CD1c-positive myeloid dendritic cell (primary cell): ENCODE data around the gene CAMK1D.
"Not testable (repeated sequence)": the region's sequence is repeated elsewhere in the genome, so short reads cannot be mapped to it uniquely, and the experiment has no call there.

ENCODE experiments used
- DNase-seq: peaks from one replicate; pipeline ENCODE4 v3.0.0-alpha.2; 2016; ENCODE audit errors: extremely low spot score

Gene CAMK1D

DNA sequence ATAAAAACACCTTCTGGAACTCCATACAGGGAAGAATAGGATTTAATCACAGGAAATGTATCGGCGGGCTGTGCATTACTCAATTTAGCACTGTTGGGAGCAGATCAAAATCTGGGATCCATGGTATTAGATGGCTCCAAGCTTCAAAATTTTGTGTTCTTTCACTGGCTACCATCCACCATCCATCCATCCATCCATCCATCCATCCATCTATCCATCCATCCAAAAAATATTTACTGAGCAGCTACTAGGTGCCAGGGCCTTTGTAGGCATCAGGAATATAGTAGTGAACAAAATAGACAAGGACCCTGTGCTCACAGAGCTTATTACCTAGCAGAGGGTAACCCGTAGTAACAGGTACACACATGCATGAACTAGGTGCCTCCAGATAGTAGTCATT, 372.0 kb downstream of the CAMK1D start:
- DNase-seq = no peak

DNA sequence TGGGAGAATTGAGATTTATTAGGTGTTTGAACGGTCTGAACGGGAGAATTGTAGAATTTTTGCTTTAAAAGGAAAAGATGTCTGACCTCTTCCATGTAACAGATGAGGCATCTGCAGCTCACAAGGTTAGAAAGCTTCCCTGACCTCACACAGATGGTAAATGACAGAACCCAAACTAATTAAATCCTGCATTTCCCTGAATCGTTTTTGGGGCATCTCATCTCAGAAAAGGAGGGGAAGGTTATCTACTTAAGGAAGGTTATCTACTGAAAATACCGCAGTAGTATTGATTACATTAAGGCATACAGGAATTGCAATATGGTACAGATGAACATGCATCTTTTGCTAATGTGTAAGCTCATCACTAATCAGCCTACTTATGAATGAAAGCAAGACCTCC, 373.9 kb downstream of the CAMK1D start:
- DNase-seq = no peak

GRCh38 chr10:12724807-12725579, 375.6 kb downstream of the CAMK1D start:
- DNase-seq = no peak

- not testable (repeated sequence) for DNase-seq
Measured at GRCh38 chr10:12725580-12725888, 376.2 kb downstream of the CAMK1D start.

GRCh38 chr10:12726971-12727831, 377.9 kb downstream of the CAMK1D start:
- DNase-seq = no peak

GRCh38 chr10:12727832-12728215, 378.5 kb downstream of the CAMK1D start:
- no peak for DNase-seq

DNA sequence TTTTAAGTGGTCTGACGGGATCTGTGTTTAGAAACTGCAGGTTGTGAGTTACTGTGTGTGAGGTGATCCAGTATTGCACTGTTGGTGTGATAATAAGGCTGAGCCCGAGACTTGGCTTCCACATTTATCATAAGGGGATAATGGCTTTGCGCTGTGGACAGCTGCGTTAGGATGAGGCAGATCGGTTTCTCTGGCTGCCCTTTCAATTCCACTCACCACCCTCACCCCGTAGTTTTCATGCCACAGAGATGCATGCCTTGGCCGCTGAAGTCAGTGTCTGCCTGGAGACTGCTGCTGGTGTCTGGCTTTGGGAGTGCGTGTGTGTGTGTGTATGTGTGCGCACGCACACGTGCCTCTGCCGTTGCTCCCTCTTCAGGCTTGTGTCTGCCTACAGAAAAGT, 379.1 kb downstream of the CAMK1D start:
- DNase-seq = no peak

DNA sequence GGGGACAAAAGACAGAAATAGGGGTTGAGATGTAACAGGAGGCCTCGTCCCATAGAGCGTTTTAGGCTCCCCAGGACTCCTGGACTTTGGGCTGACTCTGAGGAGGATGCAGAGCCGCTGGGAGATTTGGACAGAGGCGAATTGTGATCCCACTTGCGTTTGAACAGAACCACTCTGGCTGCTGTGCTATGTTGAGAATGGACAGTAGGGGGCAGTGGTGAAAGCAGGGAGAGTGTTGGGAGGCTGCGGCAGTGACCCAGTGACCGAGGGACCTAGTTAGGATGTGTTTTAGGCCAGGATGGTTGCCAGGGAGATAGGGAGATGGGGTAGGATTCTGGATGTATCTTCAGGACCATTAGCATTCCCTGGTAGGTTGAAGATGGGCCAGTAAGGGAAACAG, 380.5 kb downstream of the CAMK1D start:
- no peak for DNase-seq

DNA sequence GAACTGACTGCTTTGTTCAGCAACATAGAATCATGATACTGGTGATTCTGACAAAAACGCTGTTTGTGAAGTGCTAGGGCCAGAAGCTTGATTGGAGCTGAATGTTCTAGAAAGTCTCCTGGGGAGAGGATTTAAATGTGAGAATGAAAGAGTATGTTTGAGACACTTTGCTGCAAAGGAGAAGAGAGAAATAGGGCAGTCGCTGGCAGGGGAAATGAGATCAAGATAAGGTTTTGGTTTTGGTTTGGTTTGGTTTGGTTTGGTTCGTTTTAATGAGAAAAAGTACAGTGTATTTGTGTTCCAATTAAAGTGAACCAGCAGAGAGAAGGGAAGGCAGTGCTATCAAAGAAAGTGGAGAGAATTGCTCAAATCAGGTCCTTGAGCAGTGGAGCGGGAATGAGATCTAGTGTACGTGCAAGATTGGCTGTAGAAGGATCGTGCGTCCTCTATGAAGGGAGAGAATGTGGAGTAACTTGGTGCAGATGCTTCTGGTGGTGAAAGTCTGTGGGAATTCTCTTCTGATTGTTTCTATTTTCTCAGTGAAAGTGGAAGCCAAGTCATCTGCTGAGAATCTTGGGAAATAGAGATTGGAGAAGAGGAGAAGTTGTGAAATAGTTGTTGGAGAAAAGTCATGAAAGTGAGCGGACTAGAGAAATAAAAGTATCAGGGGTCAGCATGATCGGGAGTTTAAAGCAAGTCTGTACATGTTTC, 381.6 kb downstream of the CAMK1D start:
- DNase-seq = no peak

DNA sequence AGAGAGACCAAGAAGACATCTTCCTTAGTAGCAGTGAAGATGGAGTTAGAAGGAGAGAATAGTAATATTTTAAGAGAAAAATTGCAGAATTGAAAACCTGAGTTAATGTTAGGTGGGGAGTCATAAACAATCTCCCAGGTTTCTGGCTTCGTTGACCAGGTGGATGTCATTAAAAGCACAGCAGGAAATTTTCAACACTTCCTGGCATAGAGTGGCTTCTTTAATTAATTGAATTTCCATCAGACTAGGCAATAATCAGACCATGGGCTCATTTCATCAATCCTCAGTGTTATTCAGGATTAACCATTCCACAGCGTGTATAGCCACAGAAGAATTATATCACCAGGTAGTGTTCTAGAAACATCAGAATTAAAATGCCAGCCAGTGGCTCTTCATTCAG, 383.9 kb downstream of the CAMK1D start:
- DNase-seq = no peak

GRCh38 chr10:12735843-12736462, 386.6 kb downstream of the CAMK1D start:
- no peak for DNase-seq

DNA sequence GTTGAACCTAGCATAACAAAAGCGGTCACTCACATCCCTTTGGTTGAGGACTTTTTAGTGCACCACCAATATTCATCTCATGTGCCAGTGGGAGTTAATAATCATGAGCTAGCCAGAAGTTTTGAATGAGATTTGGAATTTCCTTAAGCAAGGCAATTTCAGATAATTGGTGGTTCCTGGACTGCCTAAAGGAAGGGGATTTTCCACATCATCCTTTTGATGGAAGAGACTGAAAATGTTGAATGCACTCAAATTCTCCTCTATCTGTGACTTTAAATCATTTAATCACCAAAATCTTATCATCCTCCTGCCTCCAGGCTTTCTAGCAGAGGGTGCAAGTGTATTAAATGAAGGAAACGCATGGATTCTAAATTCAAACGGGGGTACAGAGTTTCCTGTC, 391.5 kb downstream of the CAMK1D start:
- no peak for DNase-seq

DNA sequence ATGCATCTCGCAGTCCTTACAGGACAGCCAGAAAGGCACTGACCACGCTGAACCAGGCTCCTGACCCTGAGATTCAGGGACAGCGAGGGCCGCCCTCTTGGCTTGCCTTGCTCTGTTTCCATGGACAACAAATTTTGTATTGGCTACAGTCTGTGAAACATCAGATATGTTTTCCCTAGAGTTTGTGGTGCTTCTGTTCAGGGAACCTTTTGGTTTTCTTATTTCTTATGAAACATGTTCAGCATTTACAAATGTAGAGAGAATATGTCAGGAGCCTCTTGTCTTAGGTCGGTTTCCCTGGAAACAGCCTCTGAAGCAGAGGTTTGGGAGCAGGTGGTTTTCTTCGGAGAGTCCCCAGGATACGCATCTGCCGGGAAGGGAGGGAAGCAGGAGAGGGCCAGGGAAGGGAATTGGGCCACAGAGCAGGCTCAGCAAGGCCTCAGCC, 392.0 kb downstream of the CAMK1D start:
- no peak for DNase-seq

DNA sequence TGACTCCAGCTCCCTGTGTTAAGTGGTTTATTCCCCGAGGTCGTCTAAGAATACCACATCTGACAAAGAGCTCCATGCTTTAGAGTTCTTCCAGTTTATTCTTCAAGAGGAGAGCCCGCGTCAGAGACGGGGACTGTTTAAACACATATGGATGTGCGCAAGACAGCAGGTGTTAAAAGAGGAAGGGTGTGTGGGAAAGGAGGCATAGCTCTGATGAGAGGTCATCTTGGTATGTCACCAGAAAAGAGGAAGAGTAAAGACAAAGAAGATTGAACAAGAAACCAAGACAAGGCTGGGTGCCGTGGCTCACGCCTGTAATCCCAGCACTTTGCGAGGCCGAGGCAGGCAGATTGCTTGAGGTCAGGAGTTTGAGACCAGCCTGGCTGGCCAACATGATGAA, 393.4 kb downstream of the CAMK1D start:
- DNase-seq = peak; percentile 30

DNA sequence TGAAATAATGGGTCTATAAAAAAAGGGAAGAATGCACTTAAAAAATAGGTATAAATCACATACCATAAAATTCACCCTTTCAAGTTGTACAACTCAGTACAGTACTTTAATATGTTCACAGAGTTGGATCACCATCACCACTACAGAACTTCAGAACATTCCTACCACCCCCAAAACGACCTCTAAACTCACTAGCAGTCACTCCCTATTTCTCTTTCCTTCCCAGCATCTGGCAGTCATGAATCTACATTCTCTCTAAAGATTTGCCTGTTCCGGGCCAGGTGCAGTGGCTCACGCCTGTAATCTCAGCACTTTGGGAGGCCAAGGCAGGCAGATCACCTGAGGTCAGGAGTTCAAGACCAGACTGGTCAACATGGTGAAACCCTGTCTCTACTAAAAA, 394.1 kb downstream of the CAMK1D start:
- DNase-seq = not testable (repeated sequence)

DNA sequence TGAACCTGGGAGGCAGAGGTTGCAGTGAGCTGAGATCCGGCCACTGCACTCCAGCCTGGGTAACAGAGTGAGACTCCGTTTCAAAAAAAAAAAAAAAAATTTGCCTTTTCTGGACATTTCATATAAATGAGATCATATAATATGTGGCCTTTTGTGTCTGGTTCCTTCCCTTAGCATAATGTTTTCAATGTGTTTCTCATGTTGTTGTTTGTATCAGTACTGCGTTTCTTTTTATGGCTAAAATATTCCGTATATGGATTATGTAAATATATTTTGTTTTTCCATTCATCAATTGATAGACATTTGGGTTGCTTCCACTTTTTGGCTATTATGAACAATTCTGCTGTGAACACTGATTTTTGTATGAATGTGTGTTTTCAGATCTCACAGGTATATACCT, 394.6 kb downstream of the CAMK1D start:
- no peak for DNase-seq

- DNase-seq = no peak
Measured at GRCh38 chr10:12748186-12748585, 398.8 kb downstream of the CAMK1D start.

GRCh38 chr10:12749760-12750478, 400.6 kb downstream of the CAMK1D start:
- no peak for DNase-seq

GRCh38 chr10:12750526-12751201, 401.3 kb downstream of the CAMK1D start:
- no peak for DNase-seq

- DNase-seq = no peak
Measured at GRCh38 chr10:12755075-12755474, 405.7 kb downstream of the CAMK1D start.

DNA sequence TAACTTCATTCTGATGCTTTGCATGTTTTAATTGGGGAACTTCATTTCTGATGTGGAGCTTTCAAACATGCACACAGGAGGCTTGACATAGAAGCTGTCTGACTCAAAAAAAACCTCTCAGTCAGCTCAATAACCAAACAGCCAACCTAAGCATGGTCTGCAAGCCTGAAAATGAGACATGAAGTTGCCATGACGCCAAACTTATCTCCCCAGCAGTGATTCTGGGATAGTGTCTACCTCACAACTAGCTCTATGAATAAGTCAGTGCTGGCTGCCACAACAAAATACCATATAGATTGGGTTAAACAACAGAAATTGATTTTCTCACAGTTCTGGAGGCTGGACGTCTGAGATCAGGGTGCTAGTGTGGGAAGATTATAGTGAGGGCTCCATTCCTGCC, 408.0 kb downstream of the CAMK1D start:
- no peak for DNase-seq
